Measurements from ENCODE around the gene TMEM205.

- TF ChIP-seq FOXA1 (IDR thresholded peaks at IDR 0.05) = no peak
- TF ChIP-seq NFRKB (IDR thresholded peaks at IDR 0.05) = no peak
- TF ChIP-seq BHLHE40 (IDR thresholded peaks at IDR 0.05; ENCODE audit: borderline replicate concordance) = no peak
- TF ChIP-seq TARDBP (IDR thresholded peaks at IDR 0.05) = no peak
- no peak for TF ChIP-seq SUZ12 (IDR thresholded peaks at IDR 0.05)
Observed at GRCh38 chr19:11321191-11322126, 24.6 kb downstream of the TMEM205 start.

All from HEK293T (cell line).